Measurements from ENCODE around the gene DDX23. TPM values are rescaled to one million over a fixed set of nuclear protein-coding genes. Genes with fewer than 3 reads are reported as not detected.

DDX23 gene
- total and polyA plus RNA-seq, 9 donors, result 48.0 to 108 (median 70.5) TPM

GRCh38 chr12:48832321-48833060 is 19.5 kb downstream of the DDX23 start:
- intact Hi-C loops (cut with DNase I), result no loop called here
- 76 to 78% (median 78%) methylated on average over 12 of the region's 12 CpGs for WGBS, 3 donors
- no peaks in the 10 kb centered on the region for H3K36me3 ChIP-seq
- H3K27me3 ChIP-seq, result no peaks in the 10 kb centered on the region
- H3K27ac ChIP-seq, result no peak overlapping the region
- H3K9me3 ChIP-seq, result no peaks in the 10 kb centered on the region
- TF ChIP-seq EP300 (IDR thresholded peaks at IDR 0.05) (no peak), POLR2A (IDR thresholded peaks at IDR 0.05) (no peak), CTCF (IDR thresholded peaks at IDR 0.05) (no peak)
- DNase-seq, result no peak
- H3K4me1 ChIP-seq (ENCODE audit: insufficient read depth), result no peaks in the 10 kb centered on the region
- no peak overlapping the region for H3K4me3 ChIP-seq

GRCh38 chr12:48831257-48831656 is 20.7 kb downstream of the DDX23 start:
- Histone ChIP-seq H3K4me3 (no peak overlapping the region), H3K9me3 (no peaks in the 10 kb centered on the region), H3K27ac (no peak overlapping the region), H3K27me3 (no peaks in the 10 kb centered on the region), H3K36me3 (no peaks in the 10 kb centered on the region), H3K4me1 (ENCODE audit: insufficient read depth) (no peaks in the 10 kb centered on the region)
- no peak for DNase-seq
- no peak for TF ChIP-seq CTCF (IDR thresholded peaks at IDR 0.05)
- TF ChIP-seq POLR2A (IDR thresholded peaks at IDR 0.05), result no peak
- TF ChIP-seq EP300 (IDR thresholded peaks at IDR 0.05), result no peak
- intact Hi-C loops (cut with DNase I), result no loop called here
- 71 to 79% (median 76%) methylated on average over 6 of the region's 6 CpGs for WGBS, 3 donors

GRCh38 chr12:48828841-48829575 is 23.0 kb downstream of the DDX23 start:
- DNase-seq, result no peak
- intact Hi-C loops (cut with DNase I), result no loop called here
- Histone ChIP-seq H3K27ac (no peak overlapping the region), H3K36me3 (no peaks in the 10 kb centered on the region), H3K27me3 (no peaks in the 10 kb centered on the region), H3K4me3 (no peak overlapping the region), H3K9me3 (no peaks in the 10 kb centered on the region), H3K4me1 (ENCODE audit: insufficient read depth) (no peaks in the 10 kb centered on the region)
- WGBS, 3 donors, result 74 to 81% (median 79%) methylated on average over 16 of the region's 16 CpGs
- no peak for TF ChIP-seq CTCF (IDR thresholded peaks at IDR 0.05)
- no peak for TF ChIP-seq EP300 (IDR thresholded peaks at IDR 0.05)

- Histone ChIP-seq H3K4me1 (ENCODE audit: insufficient read depth) (no peaks in the 10 kb centered on the region), H3K9me3 (no peaks in the 10 kb centered on the region), H3K27ac (no peak overlapping the region), H3K4me3 (no peak overlapping the region), H3K36me3 (no peaks in the 10 kb centered on the region), H3K27me3 (no peaks in the 10 kb centered on the region)
- DNase-seq, result no peak
- 64 to 79% (median 67%) methylated on average over 2 of the region's 2 CpGs for WGBS, 3 donors
- no peak for TF ChIP-seq EP300 (IDR thresholded peaks at IDR 0.05)
- TF ChIP-seq CTCF (IDR thresholded peaks at IDR 0.05), result no peak
- no peak for TF ChIP-seq POLR2A (IDR thresholded peaks at IDR 0.05)
- intact Hi-C loops (cut with DNase I), result no loop called here
Measured at GRCh38 chr12:48828293-48828692, 23.7 kb downstream of the DDX23 start.
